NCI-H526 (cell line): ENCODE measurements around the gene GINS1.
A peak's percentile ranks its signal among the peaks of the same experiment; 100 is the strongest.
"Not testable (repeated sequence)": the region's sequence is repeated elsewhere in the genome, so short reads cannot be mapped to it uniquely, and the experiment has no call there.

Source experiments
- DNase-seq, 2 experiments: peaks; one replicate each; lab custom pipeline; 2025; lab: John Stamatoyannopoulos, UW

GINS1 gene

GRCh38 chr20:25454153-25454900 lies 46.9 kb downstream of the GINS1 start:
- no peak for DNase-seq

GRCh38 chr20:25457886-25458680 lies 50.6 kb downstream of the GINS1 start:
- DNase-seq: no peak

GRCh38 chr20:25459111-25459830 lies 51.8 kb downstream of the GINS1 start:
- no peak for DNase-seq

- no peak for DNase-seq
Observed at GRCh38 chr20:25459916-25460535, 52.6 kb downstream of the GINS1 start.

- no peak for DNase-seq
Observed at GRCh38 chr20:25460566-25461280, 53.2 kb downstream of the GINS1 start.

GRCh38 chr20:25461281-25461650 lies 53.8 kb downstream of the GINS1 start:
- no peak for DNase-seq

- no peak for DNase-seq
Observed at GRCh38 chr20:25461786-25462545, 54.5 kb downstream of the GINS1 start.

- DNase-seq: no peak
Observed at GRCh38 chr20:25464501-25465242, 57.2 kb downstream of the GINS1 start.

GRCh38 chr20:25465243-25466135 lies 58.0 kb downstream of the GINS1 start:
- DNase-seq: no peak

GRCh38 chr20:25466846-25467245 lies 59.4 kb downstream of the GINS1 start:
- no peak for DNase-seq

- no peak for DNase-seq
Observed at GRCh38 chr20:25467441-25467840, 60.0 kb downstream of the GINS1 start.

GRCh38 chr20:25468126-25469075 lies 60.9 kb downstream of the GINS1 start:
- DNase-seq: no peak

GRCh38 chr20:25469558-25469957 lies 62.1 kb downstream of the GINS1 start:
- no peak for DNase-seq

- peak in 1 of 2 experiments; percentile 69 for DNase-seq
Observed at GRCh38 chr20:25470045-25470444, 62.6 kb downstream of the GINS1 start.

- no peak for DNase-seq
Observed at GRCh38 chr20:25471020-25471419, 63.5 kb downstream of the GINS1 start.

- not testable (repeated sequence) for DNase-seq
Observed at GRCh38 chr20:25473297-25473696, 65.8 kb downstream of the GINS1 start.

- DNase-seq: no peak
Observed at GRCh38 chr20:25476106-25477013, 68.9 kb downstream of the GINS1 start.
